HG03139 (cell line): ENCODE measurements around the gene MACROD2.
"Not testable (repeated sequence)": the region's sequence is repeated elsewhere in the genome, so short reads cannot be mapped to it uniquely, and the experiment has no call there.

ENCODE experiments used
- ATAC-seq: cut with Tn5 transposase; IDR thresholded peaks from one replicate; pipeline ENCODE4 v1.9.1; 2021; ENCODE audit not compliant: unreplicated experiment

Gene MACROD2

DNA sequence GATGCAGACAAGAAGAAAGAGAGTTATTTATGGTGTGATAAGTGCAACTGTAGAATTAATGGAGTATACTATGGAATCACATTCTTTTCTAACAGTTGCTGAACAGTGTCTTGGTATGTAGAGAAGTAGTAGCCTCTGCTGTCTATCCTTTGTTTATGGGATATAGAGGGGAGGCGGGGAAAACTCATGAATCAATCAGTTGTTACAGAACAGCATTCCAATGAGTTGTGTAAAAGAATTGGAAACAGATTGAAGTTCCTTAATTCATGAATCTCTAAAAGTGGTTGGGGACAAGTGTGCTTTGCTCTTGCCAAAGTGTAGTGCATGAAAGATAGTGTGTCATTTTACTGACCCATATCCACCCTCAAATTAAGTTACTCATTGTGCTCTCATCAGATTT, 264.4 kb downstream of the MACROD2 start:
- ATAC-seq: no peak

DNA sequence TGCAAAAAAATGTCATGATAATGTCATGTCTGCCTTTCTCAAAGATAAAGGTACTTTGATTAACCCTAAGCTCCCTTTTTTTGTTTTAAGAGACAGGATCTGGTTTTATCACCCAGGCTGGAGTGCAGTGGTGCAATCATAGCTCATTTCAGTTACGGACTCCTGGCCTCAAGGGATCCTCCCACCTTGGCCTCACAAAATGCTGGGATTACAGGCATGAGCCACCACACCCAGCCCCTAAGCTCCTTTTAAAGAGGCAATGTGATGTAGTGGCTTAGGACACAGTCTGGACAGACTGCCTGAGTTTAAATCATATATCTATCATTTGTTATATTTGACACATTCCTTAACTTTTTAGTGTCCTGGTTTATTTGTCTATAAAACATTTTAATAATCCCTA, 265.1 kb downstream of the MACROD2 start:
- no peak for ATAC-seq

DNA sequence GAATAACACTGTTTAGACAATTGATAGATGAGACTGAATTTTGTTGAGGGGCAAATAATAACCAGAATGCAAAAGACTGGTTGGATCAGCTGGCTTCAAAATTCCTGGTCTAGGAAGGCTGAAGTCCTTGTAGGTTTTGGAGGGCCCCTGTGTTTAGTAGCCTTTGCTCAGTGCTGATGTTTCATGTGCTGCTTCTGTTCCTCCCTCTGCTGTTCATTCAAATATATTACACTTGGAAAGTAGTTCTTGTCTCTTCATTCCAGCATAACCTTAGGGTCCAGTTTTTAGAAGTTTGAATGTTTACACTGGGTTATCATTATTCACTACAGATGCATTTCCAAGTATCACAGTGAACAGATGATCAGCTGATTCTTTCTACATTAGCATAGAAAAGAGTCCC, 269.6 kb downstream of the MACROD2 start:
- ATAC-seq: no peak

DNA sequence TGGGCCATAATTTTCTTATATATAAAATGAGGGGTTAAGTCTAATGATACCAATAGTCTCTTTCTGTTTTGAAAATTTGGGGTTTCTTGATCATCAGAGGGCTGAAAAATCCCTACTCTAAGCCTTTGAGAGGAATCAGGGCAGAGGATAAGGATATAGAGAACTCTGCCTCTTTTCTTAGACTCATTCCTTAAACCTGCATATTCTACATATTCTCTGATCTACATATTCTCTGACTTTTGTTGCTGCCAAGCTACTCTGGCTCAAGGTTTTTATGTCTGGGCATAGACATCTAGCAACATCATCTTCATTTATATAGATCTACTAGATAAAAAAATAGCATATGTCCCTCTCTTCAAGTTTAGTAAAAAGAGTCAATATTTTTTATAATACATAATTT, 270.9 kb downstream of the MACROD2 start:
- ATAC-seq: no peak

DNA sequence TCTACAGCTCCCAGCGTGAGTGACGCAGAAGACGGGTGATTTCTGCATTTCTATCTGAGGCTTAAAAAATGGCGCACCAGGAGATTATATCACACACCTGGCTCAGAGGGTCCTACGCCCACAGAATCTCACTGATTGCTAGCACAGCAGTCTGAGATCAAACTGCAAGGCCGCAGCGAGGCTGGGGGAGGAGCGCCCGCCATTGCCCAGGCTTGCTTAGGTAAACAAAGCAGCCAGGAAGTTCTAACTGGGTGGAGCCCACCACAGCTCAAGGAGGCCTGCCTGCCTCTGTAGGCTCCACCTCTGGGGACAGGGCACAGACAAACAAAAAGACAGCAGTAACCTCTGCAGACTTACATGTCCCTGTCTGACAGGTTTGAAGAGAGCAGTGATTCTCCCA, 275.4 kb downstream of the MACROD2 start:
- not testable (repeated sequence) for ATAC-seq

DNA sequence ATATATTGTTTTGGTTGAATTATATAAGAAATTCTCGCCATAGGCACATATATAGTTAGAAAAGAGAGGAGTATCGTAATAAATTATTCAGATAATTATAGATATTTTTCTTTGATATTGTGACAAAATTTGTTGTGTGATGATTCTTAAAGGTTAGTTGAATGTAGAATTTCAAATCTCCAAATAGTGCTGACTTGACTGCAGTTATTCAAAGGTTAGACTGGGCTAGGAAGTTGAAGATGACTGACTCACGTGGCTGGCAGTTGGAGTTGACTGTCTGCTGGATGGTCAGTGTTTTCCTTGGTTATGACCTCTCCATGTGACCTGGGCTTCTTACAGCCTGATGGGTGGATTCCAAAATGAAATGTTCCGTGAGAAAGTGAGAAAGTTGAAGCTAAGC, 286.8 kb downstream of the MACROD2 start:
- no peak for ATAC-seq

DNA sequence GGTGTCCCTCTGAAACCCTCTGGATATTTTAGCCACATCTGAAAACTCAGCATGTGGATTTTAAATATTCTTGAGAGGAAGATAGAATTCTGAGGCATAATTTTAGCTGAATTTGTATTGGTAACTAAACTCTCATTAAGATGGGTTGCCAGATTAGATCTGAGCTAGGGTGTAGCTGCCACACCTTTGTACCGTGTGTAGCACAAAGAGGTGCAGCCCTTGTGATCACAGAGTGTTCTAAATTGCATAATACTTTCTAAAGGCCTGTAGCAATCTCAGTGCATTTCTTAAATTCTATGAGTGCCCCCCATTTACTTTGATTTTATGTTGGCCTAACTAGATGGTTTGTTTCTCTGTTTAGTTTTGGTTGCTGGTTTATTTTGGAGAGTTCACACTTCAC, 289.1 kb downstream of the MACROD2 start:
- ATAC-seq: no peak

DNA sequence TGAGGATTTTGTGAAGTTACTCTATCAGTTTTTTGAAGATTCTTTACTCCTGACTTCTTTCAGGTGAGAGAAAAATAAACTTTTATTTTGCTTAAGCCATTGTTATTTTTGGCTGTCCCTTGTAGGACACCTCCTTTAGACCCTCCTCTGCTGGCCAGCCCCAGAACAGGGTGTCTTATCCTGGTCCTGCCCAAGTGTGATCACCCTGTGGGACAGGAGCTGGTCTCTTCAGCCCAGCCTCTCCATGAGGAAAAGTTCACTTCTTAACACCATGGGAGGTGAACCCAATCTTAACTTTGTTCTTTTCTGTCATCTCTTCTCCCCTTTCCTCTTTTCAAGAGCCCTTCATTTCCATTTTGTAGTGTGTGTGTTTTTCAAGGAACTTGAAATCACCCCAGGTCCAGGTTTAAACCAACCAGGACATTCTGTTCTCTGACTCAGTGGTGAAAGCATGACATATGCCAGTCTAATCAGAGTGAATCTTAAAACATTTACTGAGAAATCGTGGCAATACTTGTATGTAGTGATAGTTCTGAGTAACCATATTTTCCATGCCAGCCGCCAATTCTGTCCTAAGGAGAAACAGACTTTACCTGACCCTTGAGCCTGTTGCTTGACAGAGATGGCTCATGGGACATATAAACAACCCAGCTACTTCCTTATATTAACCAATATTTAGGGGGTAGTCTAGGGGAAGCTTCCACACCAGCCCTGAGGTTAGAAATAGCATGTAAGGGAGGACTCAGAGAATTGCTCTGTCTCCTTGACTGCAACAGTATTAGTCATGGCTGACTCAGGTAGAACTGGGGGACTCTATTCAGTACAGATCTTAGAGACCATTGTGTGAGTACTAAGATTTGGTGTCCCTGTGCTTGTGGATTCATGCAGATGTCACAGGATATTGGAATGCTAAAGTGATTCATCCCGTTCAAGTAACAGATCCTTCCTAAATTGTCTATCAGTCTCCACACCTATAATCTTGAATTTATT, 293.3 kb downstream of the MACROD2 start:
- ATAC-seq: no peak

DNA sequence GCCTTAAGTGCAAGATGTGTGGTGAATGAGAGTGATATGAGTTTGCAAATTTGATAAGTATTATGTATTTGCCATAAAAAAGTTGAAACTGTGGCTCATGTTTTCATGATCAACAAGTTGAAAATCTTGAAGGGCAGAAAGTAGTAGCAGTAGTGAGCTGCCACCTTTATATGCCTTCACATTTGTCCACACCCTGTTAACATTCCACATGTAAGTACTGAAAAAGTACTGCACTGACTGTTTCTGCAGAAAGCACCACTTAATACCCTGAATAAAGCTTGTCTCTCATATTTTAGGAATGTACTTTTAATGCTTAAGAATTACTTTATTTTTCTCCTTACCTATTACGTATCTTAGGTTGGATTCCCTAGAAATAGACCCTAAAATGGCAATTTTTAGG, 296.2 kb downstream of the MACROD2 start:
- ATAC-seq: no peak

DNA sequence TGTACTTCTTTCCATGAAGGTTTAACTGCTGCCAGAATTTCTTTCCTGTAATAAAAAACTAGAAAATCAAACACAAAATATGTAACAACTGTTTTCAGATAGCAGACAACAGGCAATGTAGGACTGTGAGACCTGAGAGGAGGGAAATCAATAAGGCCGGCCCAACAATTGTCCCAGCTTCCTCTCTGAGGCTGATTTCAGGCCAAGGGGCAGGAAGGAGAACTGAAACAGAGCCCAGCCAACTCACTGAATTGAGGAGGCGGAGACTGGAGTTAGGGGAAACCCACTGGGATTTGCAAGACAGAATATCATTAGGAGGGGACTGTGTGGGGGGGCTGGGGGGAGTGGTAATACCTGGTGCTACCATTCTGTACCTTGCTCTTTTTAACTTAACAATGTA, 299.9 kb downstream of the MACROD2 start:
- no peak for ATAC-seq

DNA sequence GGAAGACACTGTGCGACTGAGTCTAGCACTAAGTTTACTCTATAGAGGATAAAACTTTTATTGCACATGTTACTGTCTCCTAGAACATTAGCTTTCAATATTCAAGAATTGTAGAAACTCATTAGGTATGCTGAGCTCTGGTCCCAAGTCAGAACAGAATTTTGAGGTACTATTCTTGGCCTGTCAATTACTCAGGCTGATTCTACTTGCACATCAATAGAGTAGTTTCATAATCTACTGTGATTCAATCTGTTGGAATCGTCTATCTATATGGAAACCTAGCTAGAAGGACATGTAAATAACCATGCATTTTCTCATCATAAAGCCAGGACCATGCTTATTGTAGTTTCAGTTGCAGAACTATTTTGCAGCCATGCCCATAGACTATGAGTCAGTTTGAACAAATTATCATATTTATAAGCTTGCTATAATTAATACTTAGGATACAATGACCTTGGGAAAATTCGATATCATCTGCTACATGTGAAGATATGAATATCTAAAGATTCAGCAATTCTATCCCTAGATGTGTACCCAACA, 300.5 kb downstream of the MACROD2 start:
- no peak for ATAC-seq

DNA sequence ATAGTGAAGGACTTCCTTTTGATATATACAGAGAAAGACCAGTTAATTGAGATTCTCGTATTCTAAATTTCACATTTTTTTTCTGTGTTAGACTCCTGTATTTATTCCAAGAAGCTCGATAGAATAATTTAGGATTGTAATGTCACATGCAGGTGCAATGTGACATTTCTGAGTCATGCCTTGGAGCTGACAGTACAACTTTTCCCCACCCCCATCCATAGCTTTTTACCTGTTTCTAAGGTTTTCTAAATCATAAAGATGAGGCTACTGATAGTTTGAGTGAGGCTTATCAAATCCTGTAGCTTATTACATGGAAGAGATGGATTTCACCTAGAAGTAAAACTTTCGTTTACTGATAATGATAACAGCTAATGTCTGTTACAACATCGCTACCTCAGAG, 304.5 kb downstream of the MACROD2 start:
- ATAC-seq: no peak

DNA sequence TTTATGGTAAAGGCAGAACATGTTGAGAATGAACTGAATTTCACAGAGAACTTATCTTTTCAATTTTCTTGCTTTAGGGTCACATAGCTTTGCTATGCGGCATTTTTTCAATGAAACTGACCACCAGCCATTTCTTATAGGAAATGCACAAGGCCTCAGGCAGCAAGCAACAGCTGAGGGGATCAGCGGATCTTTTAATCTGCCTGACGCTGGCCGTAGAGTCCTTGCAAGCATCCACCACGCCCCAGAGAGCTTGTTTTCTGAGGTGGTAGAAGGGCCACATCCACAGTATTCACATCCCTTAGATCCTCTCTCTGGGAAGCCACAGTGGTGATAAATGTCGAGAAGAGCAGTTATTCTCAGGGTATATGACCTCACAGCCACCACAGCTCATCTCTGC, 307.8 kb downstream of the MACROD2 start:
- ATAC-seq: no peak

DNA sequence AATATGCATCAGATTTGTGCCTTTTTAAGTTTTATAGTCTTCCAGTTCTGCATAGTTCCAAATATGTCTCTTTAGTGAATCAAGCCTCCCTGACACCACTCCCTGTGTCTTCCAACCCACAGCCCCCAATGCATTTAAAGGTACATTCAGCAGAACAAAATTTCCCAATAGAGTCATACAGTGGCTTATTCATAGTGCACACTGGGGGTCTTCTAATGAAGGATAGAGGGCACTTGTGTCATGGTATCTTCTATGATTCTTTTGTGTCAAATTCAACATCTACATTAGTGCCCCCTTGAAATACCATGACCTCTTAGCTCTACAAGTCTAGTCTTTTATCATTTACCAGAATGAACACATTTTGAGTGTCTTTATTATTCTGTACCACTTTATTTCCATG, 308.3 kb downstream of the MACROD2 start:
- ATAC-seq: no peak

DNA sequence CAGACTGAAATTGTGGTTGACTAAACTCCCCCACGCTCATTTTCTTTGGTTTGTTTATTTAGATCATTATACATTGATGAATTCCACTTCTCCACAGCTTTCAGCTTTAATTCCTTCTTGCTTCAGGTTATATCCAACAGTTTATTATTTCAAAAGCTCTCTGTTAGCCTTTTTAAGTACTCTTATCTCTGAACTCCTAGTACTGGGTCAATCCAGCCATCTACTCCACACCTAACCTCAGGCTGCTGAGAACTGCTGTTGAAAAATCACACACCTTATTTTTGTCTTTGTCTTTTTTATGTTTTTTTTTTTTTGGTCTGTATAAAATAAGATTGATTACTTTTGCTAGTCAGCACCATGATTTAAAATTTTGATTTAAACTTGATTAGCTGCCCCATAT, 309.2 kb downstream of the MACROD2 start:
- ATAC-seq: no peak

DNA sequence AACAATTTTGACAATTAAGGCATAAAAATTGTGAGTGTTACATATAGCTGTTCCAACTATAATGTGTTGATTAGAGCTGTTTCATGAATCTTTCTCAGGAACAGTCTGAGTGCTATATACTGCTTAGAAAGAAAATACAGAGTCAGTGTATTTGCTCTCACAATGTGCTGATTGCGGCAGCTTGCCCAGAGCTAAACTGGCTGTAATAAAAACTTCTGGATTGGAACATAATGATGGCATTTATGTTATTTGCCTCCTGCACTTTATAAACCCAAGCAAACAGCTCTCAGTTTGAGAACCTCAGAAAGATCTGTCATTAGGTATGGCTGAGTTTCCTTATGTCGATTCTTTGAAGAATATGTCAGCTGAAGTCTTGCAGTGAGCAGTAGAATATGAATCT, 312.6 kb downstream of the MACROD2 start:
- ATAC-seq: no peak

DNA sequence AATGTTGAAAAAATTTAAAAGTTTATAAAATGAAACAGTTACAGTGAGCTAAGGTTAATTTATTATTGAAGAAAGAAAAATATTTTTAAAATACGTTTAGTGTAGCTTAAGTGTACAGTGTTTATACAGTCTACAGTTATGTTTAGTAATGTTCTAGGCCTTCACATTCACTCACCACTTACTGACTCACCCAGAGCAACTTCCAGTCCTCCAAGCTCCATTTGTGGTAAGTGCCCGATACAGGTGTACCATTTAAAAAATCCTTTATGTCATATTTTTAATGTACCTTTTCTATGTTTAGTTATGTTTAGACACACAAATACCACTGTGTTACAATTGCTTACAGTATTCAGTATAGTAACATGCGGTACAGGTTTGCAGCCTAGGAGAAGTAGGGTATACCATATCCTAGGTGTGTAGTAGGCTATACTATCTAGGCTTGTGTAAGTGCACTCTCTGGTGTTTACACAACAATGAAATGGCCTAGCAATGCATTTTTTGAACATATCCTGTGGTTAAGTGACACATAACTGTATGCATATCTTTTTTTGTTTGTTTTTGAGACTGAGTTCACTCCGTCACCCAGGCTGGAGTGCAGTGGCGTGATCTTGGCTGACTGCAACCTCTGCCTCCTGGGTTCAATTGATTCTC, 315.8 kb downstream of the MACROD2 start:
- no peak for ATAC-seq

DNA sequence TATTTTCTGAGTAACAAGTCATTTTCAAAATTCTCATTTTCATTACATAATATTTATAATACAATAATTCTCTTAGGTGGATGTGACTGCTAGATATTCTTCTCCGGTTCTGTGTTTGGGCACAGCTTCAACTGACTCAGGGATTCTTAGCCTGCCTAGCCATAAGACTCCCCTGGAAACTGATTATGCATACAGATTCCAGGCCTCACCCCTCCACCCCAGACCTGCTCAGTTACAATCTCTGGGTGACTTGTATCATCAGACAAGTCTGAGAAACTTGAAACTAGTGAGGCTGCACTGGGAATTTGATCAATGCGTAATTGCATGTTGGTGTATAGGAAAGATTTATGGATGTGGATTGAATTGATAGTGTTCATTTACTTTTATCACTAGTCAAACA, 316.7 kb downstream of the MACROD2 start:
- ATAC-seq: no peak

DNA sequence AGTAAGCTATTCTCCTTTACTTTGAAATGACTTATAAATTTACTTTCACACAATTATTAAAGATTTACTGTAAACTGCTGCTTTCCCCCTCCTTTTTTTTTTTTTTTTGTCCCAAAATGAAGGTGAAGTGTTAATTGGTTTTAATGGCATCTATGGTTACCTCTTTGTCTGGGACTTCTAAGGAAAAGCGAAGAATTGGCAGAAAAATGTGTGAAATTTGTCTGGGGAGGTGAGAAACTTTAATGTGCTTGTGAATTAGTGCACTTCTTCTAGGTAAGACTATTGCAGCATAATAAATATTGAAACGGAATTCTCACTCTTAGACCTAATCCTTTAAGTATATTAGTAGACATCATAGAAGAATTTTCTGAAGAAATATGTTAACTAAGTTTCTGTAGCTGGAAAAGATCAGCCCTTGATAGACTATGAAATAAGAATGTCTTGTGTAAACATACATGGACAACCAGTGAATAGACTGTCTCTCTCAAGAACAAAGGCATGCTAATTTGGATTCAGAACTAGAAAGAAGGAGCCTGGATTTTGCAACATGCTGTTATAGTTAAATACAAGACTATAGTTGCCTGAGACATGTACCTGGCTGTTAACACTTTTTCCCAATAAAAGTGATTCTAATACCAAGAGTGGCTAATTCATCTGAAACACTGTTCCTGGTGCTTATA, 318.2 kb downstream of the MACROD2 start:
- no peak for ATAC-seq

DNA sequence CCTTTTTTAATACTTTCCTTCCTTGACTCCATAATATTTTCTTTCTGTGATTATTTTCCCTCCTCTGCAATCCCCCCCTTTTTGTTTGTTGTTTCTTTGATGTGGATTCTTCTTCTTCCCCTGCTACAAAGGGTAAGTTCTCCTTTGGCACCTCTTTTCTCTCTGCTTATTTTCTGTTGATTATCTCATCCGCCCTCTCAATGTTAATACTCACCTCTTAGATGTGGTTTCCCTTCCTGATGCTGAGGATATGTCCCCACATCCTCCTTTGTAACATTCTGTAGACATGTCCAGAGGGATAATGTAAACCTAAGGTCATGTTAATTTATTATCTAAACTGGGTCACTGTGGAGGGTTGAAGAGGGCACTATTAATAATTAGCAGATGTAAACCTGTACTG, 324.4 kb downstream of the MACROD2 start:
- no peak for ATAC-seq

DNA sequence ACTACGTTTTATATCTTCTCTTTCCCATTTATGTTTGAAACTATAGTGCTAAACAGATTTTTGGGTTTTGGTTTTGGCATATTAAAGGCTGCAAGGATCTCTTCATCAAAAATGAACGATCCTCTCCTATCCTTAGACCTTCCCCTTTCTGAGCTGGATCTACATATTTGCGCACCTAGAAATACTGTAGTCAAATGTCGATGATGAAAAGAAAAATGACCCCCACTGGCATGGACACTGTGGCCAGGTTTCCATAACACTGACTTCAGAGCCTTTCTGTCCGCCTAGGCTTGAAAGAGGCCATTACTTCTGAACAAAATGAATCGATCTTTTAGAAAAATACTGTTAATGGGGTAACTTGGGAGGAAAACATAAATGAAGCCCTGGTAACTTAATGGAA, 336.3 kb downstream of the MACROD2 start:
- no peak for ATAC-seq

DNA sequence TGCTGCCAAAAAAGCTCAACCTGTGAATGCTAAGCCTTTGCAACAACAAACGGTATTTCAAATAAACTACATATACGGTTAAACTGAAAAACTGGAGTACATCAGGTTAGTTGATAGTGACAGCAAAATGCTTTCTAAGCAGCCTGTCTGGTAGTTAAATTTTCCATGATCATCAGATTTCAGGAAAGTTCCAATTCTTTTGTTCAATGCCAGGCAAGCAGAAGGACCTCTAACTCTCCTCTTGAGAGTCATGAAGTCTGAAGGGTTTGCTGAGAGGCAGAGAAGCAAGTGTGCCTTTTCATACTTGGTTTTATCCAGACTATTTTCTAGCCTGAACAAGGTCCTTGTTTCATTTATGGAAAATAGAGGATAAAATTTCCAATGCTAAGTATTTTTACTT, 337.6 kb downstream of the MACROD2 start:
- no peak for ATAC-seq
